KBM-7 (cell line): ENCODE measurements around the gene RECK.
"Not testable (repeated sequence)": the region's sequence is repeated elsewhere in the genome, so short reads cannot be mapped to it uniquely, and the experiment has no call there.

Experiments
- DNase-seq: peaks from one replicate; pipeline ENCODE4 v3.0.0-alpha.2; 2015
- in situ Hi-C: fragments of 300-500 bp; cut with MboI; formaldehyde crosslinking; loops from 2 replicates; pipeline ENCODE4 v1.14.3; 2020; ENCODE audit warnings: low sequenced_read_pairs, low pct_unique_long_range_greater_than_20kb, mixed read lengths

Gene RECK

GRCh38 chr9:36046923-36047322, 10.2 kb downstream of the RECK start:
- DNase-seq, result no peak
- in situ Hi-C loops, result no loop called here

GRCh38 chr9:36049408-36049807, 12.7 kb downstream of the RECK start:
- no peak for DNase-seq
- in situ Hi-C loops, result no loop called here

GRCh38 chr9:36050476-36050875, 13.8 kb downstream of the RECK start:
- in situ Hi-C loops, result no loop called here
- no peak for DNase-seq

GRCh38 chr9:36051317-36051716, 14.6 kb downstream of the RECK start:
- no peak for DNase-seq

GRCh38 chr9:36053971-36054370, 17.3 kb downstream of the RECK start:
- in situ Hi-C loops, result no loop called here
- no peak for DNase-seq

More at GRCh38 chr9:36051317-36051716, 14.6 kb downstream of the RECK start:
- in situ Hi-C loops, result no loop called here

GRCh38 chr9:36056896-36057295, 20.2 kb downstream of the RECK start:
- DNase-seq, result no peak
- in situ Hi-C loops, result no loop called here

GRCh38 chr9:36063804-36064447, 27.2 kb downstream of the RECK start:
- no peak for DNase-seq

GRCh38 chr9:36064448-36065037, 27.8 kb downstream of the RECK start:
- in situ Hi-C loops, result no loop called here
- no peak for DNase-seq

More at GRCh38 chr9:36063804-36064447, 27.2 kb downstream of the RECK start:
- in situ Hi-C loops, result no loop called here

GRCh38 chr9:36074055-36074454, 37.3 kb downstream of the RECK start:
- DNase-seq, result no peak
- in situ Hi-C loops, result no loop called here

GRCh38 chr9:36074870-36075532, 38.3 kb downstream of the RECK start:
- DNase-seq, result peak; percentile 13
- in situ Hi-C loops, result no loop called here

GRCh38 chr9:36078051-36078450, 41.3 kb downstream of the RECK start:
- in situ Hi-C loops, result no loop called here
- DNase-seq, result peak; percentile 58

- in situ Hi-C loops, result no loop called here
- no peak for DNase-seq
Measured at GRCh38 chr9:36080519-36080918, 43.8 kb downstream of the RECK start.

- DNase-seq, result no peak
- in situ Hi-C loops, result no loop called here
Measured at GRCh38 chr9:36082931-36083330, 46.2 kb downstream of the RECK start.

- no peak for DNase-seq
- in situ Hi-C loops, result no loop called here
Measured at GRCh38 chr9:36086442-36086841, 49.7 kb downstream of the RECK start.

GRCh38 chr9:36087054-36087453, 50.3 kb downstream of the RECK start:
- in situ Hi-C loops, result not testable (repeated sequence)

GRCh38 chr9:36088020-36088419, 51.3 kb downstream of the RECK start:
- DNase-seq, result no peak
- in situ Hi-C loops, result no loop called here

More at GRCh38 chr9:36087054-36087453, 50.3 kb downstream of the RECK start:
- not testable (repeated sequence) for DNase-seq

- in situ Hi-C loops, result no loop called here
- no peak for DNase-seq
Measured at GRCh38 chr9:36091026-36091953, 54.6 kb downstream of the RECK start.

- in situ Hi-C loops, result no loop called here
- no peak for DNase-seq
Measured at GRCh38 chr9:36092014-36092413, 55.3 kb downstream of the RECK start.

- in situ Hi-C loops, result no loop called here
- DNase-seq, result no peak
Measured at GRCh38 chr9:36092509-36093215, 55.9 kb downstream of the RECK start.
